Body of pancreas (tissue), 4 donors: ENCODE results near the gene SNRPA1. TPM values are rescaled to one million over a fixed set of nuclear protein-coding genes. Genes with fewer than 3 reads are reported as not detected.
"Not testable (repeated sequence)": the region's sequence is repeated elsewhere in the genome, so short reads cannot be mapped to it uniquely, and the experiment has no call there.

Experiments used
- ATAC-seq: fragments of 150-250 bp; one replicate; pipeline ENCODE4 v1.9.1; 2016
- DNase-seq, 4 donors: peaks; one replicate each; pipeline ENCODE4 v3.0.0-alpha.2; 2019
- H3K27ac ChIP-seq, 4 donors: fragments of 200-600 bp; sonication (generic); 1 replicate in 3 of 4; 2 replicates in 1 of 4; pipeline versions ENCODE4 v1.5.1 to v1.6.1; 2016 to 2019; ENCODE audit warnings: mild to moderate bottlenecking in 1 of 4, mixed read lengths in 1 of 4, moderate library complexity in 1 of 4
- H3K27me3 ChIP-seq, 2 donors: fragments of 200-600 bp; sonication (generic); one replicate each; pipeline ENCODE4 v1.6.0; 2016; ENCODE audit warnings: mild to moderate bottlenecking in 1 of 2
- H3K36me3 ChIP-seq, 2 donors: fragments of 200-600 bp; sonication (generic); replicated peaks in 1 of 2; 2 replicates each; pipeline ENCODE4 v1.5.1; 2016; ENCODE audit warnings: low read depth in 2 of 2; ENCODE audit not compliant: insufficient read depth in 1 of 2
- H3K4me1 ChIP-seq: fragments of 200-600 bp; sonication (generic); one replicate; pipeline ENCODE4 v1.6.0; 2016
- H3K4me3 ChIP-seq, 2 donors: fragments of 200-600 bp; sonication (generic); 1 replicate in 1 of 2; 2 replicates in 1 of 2; pipeline ENCODE4 v1.5.1; 2016 to 2019
- H3K9me3 ChIP-seq, 3 donors: fragments of 200-600 bp; sonication (generic); 1 replicate in 2 of 3; 2 replicates in 1 of 3; pipeline ENCODE4 v1.5.1; 2016
- POLR2A ChIP-seq, 3 donors: fragments of 450-650 bp; IDR thresholded peaks; one replicate each; pipeline ENCODE4 v1.6.1; 2016; ENCODE audit warnings: antibody characterized with exemption in 3 of 3, mild to moderate bottlenecking in 2 of 3
- WGBS, 2 donors: methylation state at CpG; one replicate each; pipeline ENCODE4 v1.1.5; 2017; 5-methylcytosine and 5-hydroxymethylcytosine counted together
- intact Hi-C: fragments of 100-400 bp; cut with DNase I; formaldehyde crosslinking; loops from one replicate; pipeline ENCODE4 v1.15.1; 2023
- total RNA-seq, 2 donors: library from RNA; depleted of rRNA; stranded (reverse); fragments of >200 nt; gene quantifications; one replicate each; pipeline ENCODE4 v1.1.0, GENCODE V29; 2016
- TF ChIP-seq, protein P1 (sequence below), 7 experiments: fragments of 450-650 bp in 4 of 7; fragments of 200-600 bp in 3 of 7; sonication (generic) in 3 of 7; IDR thresholded peaks; one replicate each; pipeline ENCODE4 v1.5.1; 2016 to 2019; ENCODE audit warnings: antibody characterized with exemption in 7 of 7

Gene SNRPA1
- total RNA-seq, result 10 to 100 TPM; 26.2 to 29.7 TPM

DNA sequence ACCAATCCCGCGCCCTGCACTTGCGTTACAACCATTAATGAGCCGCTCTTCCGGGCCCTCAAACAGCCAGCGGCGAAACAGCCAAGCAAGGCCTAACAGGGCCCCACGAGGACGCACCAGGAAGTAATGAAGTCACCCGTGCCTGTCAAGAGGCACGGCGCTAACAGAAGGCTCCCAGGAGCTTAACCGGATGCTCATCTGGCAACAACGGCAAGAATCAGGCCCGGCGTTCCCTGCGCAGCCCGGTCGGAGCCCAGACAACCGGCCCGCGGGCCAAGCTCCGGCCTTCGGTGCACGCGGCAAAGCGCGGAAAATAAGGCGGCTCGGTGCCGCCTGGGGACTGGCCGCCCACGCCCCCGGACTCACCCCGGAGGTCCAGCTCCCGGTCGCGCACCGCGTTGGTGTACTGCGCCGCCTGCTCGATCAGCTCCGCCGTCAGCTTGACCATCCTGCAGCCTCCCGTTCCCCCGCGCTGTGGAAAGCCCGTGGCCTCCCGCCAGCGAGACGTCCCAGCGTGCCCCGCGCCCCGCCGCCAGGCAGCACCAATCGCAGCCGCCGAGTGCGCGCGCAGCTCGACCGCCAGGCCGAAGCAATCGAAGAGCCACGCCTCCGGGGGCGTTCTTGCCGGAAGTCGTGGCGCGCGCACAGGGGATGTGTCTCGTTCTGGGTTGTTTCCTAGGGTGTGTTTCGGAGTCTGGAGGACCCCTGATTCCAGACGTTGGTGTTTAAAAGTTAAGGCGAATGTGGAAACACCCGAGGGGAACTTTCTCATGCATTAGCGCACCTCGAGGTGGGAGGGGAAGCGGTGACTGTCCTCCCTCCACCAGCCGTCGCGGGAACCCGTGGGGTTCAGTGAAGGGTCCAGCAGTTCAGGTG lies at the start of gene SNRPA1:
Gene SNRPA1 (minus strand): TSS at position 518 of the 876 bp plus-strand sequence. CDS start 70 bp downstream, at position 448.
- Histone ChIP-seq H3K27me3 (no peaks in the 10 kb centered on the region), H3K9me3 (no peaks in the 10 kb centered on the region), H3K27ac (peak within 1 kb of the TSS; percentile 83 to 99 (median 94)), H3K4me3 (peak within 1 kb of the TSS; percentile 69 to 82), H3K36me3 (no peaks in the 10 kb centered on the region), H3K4me1 (peaks cover 33% of the 10 kb centered on the region)
- 0% methylated on average over 7 to 87 of the region's 87 CpGs for WGBS, 2 donors
- DNase-seq (peak; percentile 98 to 99 (median 98)), ATAC-seq (peak; percentile 98)
- peak; percentile 85 to 93 (median 90) for TF ChIP-seq POLR2A (IDR thresholded peaks at IDR 0.05)
- TF ChIP-seq, protein P1, sequence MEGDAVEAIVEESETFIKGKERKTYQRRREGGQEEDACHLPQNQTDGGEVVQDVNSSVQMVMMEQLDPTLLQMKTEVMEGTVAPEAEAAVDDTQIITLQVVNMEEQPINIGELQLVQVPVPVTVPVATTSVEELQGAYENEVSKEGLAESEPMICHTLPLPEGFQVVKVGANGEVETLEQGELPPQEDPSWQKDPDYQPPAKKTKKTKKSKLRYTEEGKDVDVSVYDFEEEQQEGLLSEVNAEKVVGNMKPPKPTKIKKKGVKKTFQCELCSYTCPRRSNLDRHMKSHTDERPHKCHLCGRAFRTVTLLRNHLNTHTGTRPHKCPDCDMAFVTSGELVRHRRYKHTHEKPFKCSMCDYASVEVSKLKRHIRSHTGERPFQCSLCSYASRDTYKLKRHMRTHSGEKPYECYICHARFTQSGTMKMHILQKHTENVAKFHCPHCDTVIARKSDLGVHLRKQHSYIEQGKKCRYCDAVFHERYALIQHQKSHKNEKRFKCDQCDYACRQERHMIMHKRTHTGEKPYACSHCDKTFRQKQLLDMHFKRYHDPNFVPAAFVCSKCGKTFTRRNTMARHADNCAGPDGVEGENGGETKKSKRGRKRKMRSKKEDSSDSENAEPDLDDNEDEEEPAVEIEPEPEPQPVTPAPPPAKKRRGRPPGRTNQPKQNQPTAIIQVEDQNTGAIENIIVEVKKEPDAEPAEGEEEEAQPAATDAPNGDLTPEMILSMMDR (IDR thresholded peaks at IDR 0.05), result peak in 1 of 7 experiments; percentile 16
- intact Hi-C loops, result no loop called here

DNA sequence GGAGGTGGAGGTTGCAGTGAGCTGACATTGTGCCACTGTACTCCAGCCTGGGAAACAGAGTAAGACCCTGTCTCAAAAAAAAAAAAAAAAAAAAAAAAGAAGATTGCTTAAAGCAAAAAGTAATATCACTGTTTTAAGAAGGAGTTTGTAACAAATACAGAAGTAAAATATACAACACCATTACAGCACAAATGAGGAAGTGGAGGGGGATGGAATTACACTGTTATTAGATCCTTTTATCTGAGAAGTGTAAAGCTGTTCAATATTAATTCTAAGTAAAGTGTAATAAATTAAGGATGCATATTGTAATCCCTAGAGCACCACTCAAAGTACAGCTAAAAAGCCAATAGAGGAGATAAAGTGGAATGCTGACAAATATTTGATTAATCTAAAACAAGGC lies 47.0 kb upstream of the SNRPA1 start:
- Histone ChIP-seq H3K27me3 (no peaks in the 10 kb centered on the region), H3K9me3 (no peaks in the 10 kb centered on the region), H3K4me3 (no peak overlapping the region), H3K27ac (no peak overlapping the region), H3K4me1 (no peaks in the 10 kb centered on the region), H3K36me3 (no peaks in the 10 kb centered on the region)
- intact Hi-C loops, result no loop called here
- no peak for TF ChIP-seq POLR2A (IDR thresholded peaks at IDR 0.05)
- TF ChIP-seq, protein P1 (IDR thresholded peaks at IDR 0.05), result no peak
- ATAC-seq (no peak), DNase-seq (no peak)

DNA sequence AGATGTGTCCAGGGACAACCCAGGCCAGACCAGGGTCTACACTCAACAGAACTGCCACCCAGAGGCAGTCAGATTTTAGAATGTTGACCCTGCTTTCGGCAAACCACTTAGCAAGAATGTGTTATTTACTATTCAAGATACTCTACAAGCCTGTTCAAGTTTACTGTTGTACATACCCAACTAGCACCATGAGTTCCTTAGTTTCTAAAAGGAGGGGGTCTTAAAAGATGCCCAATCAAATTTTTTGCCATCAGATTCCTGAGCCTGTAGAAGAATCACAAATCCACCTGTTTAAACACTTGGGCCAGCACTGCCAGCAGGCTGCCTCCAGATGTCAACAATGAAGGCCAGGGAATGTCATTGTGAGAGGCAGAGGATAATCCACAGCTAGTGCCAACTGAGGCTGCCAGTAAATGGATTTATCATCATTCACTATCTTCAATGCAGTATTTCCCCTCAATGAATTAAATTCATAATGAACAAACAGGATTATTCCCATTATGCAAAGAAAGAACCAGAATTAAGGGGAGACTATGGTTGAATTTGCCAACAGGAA lies 43.5 kb upstream of the SNRPA1 start:
- Histone ChIP-seq H3K36me3 (no peaks in the 10 kb centered on the region), H3K9me3 (no peaks in the 10 kb centered on the region), H3K27me3 (no peaks in the 10 kb centered on the region), H3K27ac (no peak overlapping the region), H3K4me1 (no peaks in the 10 kb centered on the region), H3K4me3 (no peak overlapping the region)
- TF ChIP-seq, protein P1 (IDR thresholded peaks at IDR 0.05), result no peak
- TF ChIP-seq POLR2A (IDR thresholded peaks at IDR 0.05), result no peak
- intact Hi-C loops, result no loop called here
- 80 to 83% methylated on average over 1 of the region's 1 CpG for WGBS, 2 donors
- ATAC-seq (no peak), DNase-seq (no peak)

DNA sequence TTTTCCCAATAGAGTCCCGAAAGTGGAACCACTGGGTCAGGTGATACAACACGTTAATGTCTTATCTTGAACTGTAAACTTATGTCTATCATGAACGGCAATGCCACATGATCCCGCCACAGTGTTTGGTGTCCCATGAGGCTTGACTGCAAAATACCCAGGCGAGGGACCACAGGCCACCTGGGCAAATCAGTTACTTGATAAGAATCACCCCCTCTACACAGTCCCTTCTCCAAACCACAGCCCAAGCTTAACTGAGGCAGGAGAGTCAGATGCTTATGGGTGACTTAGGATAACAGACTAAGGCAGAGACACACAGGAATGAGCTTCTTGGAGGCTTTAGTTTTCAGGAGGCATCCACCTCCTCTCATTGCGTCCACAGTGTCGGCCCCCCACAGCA lies 42.9 kb upstream of the SNRPA1 start:
- H3K4me3 ChIP-seq, result no peak overlapping the region
- intact Hi-C loops, result no loop called here
- H3K27ac ChIP-seq, result no peak overlapping the region
- no peak for ATAC-seq
- H3K9me3 ChIP-seq, result no peaks in the 10 kb centered on the region
- 62 to 67% methylated on average over 7 of the region's 7 CpGs for WGBS, 2 donors
- TF ChIP-seq, protein P1 (IDR thresholded peaks at IDR 0.05), result no peak
- TF ChIP-seq POLR2A (IDR thresholded peaks at IDR 0.05), result no peak
- H3K36me3 ChIP-seq, result no peaks in the 10 kb centered on the region
- no peak for DNase-seq
- H3K27me3 ChIP-seq, result no peaks in the 10 kb centered on the region
- no peaks in the 10 kb centered on the region for H3K4me1 ChIP-seq

DNA sequence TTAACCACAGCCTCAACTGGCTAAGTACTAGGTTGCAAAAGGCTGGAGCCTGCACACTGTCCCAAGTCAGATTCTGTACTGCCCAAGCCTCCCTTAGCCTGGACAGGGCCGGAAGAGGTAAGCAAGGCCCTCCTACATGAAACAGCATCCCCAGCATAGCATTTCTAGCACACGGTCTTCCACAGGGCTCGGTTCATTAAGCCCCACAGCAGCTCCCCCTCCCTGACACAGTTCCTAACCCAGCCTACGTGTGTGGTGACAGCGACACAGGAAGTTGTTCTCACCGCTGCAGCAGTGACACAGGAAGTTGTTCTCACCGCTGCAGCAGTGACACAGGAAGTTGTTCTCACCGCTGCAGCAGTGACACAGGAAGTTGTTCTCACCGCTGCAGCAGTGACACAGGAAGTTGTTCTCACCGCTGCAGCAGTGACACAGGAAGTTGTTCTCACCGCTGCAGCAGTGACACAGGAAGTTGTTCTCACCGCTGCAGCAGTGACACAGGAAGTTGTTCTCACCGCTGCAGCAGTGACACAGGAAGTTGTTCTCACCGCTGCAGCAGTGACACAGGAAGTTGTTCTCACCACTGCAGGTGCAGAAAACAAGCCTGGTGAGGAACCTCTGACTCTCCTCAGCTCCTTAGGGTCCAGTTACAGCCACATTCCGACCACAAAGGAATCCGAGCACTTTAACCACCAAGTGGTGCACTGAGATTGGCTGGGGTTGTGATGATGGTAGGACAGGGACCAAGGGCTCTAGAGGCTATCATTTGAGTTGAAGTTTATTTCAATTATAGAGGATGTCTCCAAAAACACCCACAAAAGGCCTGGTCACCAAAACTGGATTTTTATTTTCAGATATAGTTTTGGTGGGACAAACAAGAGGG lies 39.1 kb upstream of the SNRPA1 start:
- H3K27me3 ChIP-seq, H3K4me3 ChIP-seq, H3K9me3 ChIP-seq, intact Hi-C loops, H3K36me3 ChIP-seq, DNase-seq, H3K4me1 ChIP-seq, H3K27ac ChIP-seq, ATAC-seq: not testable (repeated sequence)
- 76 to 92% methylated on average over 10 to 12 of the region's 16 CpGs for WGBS, 2 donors
